A673 (cell line): ENCODE measurements around the gene TMEM62. TPM values are rescaled to one million over a fixed set of nuclear protein-coding genes. Genes with fewer than 3 reads are reported as not detected.

Experiments
- BruUV-seq: library from RNA; stranded (reverse); fragments of 400-500 nt; replicated peaks from 2 replicates; lab custom pipeline; 2021; lab: Mats Ljungman, UMichigan
- CTCF ChIA-PET: fragments of 300-600 bp; sonication (Branson Sonifier 250); formaldehyde crosslinking; loops from one replicate; lab custom pipeline; 2022; ENCODE audit warnings: antibody characterized with exemption; lab: Charles Lee
- POLR2A ChIA-PET: fragments of 300-600 bp; sonication (Branson Sonifier 250); formaldehyde crosslinking; loops from one replicate; lab custom pipeline; 2022; ENCODE audit warnings: antibody characterized with exemption; ENCODE audit not compliant: low non-redundant PET; lab: Charles Lee
- DNase-seq: peaks from one replicate; pipeline ENCODE4 v3.0.0-alpha.2; 2015; ENCODE audit warnings: low spot score
- H3K27ac ChIP-seq: fragments of 200-600 bp; sonication (generic); 2 replicates; pipeline ENCODE4 v1.5.1; 2016; ENCODE audit warnings: mixed run types, low read depth, mild to moderate bottlenecking, mixed read lengths, antibody characterized with exemption, low read length; ENCODE audit not compliant: poor library complexity, severe bottlenecking
- H3K27me3 ChIP-seq: fragments of 200-600 bp; sonication (generic); replicated peaks from 2 replicates; pipeline ENCODE4 v1.6.1; 2017; ENCODE audit warnings: mixed run types, low read depth, mild to moderate bottlenecking, mixed read lengths, antibody characterized with exemption, low read length; ENCODE audit not compliant: insufficient read depth, poor library complexity
- H3K36me3 ChIP-seq: fragments of 200-600 bp; sonication (generic); 2 replicates; pipeline ENCODE4 v1.6.1; 2016; ENCODE audit warnings: mixed run types, mild to moderate bottlenecking, mixed read lengths, antibody characterized with exemption, low read length; ENCODE audit not compliant: insufficient read depth, poor library complexity, severe bottlenecking
- H3K4me1 ChIP-seq: fragments of 200-600 bp; sonication (generic); 2 replicates; pipeline ENCODE4 v1.6.1; 2017; ENCODE audit warnings: mixed run types, mild to moderate bottlenecking, mixed read lengths, antibody characterized with exemption, low read length; ENCODE audit not compliant: insufficient read depth, poor library complexity, severe bottlenecking
- H3K4me3 ChIP-seq: fragments of 200-600 bp; sonication (generic); 2 replicates; pipeline ENCODE4 v1.5.1; 2016; ENCODE audit warnings: low read depth, mixed run types, mild to moderate bottlenecking, mixed read lengths, low read length; ENCODE audit not compliant: poor library complexity, severe bottlenecking
- H3K9me3 ChIP-seq: fragments of 200-600 bp; sonication (generic); 2 replicates; pipeline ENCODE4 v1.6.1; 2016; ENCODE audit warnings: mixed run types, low read depth, mild to moderate bottlenecking, mixed read lengths, antibody characterized with exemption, low read length; ENCODE audit not compliant: poor library complexity, severe bottlenecking
- EZH2 ChIP-seq: fragments of 200-600 bp; sonication (generic); IDR thresholded peaks from 2 replicates; pipeline ENCODE4 v1.6.1; 2017; ENCODE audit warnings: borderline replicate concordance, low read depth, mild to moderate bottlenecking, mixed read lengths, antibody characterized with exemption, low read length; ENCODE audit not compliant: poor library complexity, severe bottlenecking
- intact Hi-C: fragments of 100-400 bp; cut with micrococcal nuclease; formaldehyde crosslinking; loops from one replicate; pipeline ENCODE4 v1.10.0; 2022; ENCODE audit not compliant: unreplicated experiment
- total RNA-seq: library from RNA; stranded (reverse); gene quantifications from 2 replicates; pipeline ENCODE4 v1.2.3, GENCODE V29; 2021
- TF ChIP-seq, protein P1 (sequence below): fragments of 300-800, 200-600 bp; sonication (generic); conservative IDR thresholded peaks from 2 replicates; pipeline ENCODE4 v1.5.1; 2017; ENCODE audit warnings: low read depth, mild to moderate bottlenecking, antibody characterized with exemption, low read length, moderate library complexity, mixed read lengths

The TMEM62 gene
- total RNA-seq, 1 experiment from 2014 or later, result 5.4 TPM

DNA sequence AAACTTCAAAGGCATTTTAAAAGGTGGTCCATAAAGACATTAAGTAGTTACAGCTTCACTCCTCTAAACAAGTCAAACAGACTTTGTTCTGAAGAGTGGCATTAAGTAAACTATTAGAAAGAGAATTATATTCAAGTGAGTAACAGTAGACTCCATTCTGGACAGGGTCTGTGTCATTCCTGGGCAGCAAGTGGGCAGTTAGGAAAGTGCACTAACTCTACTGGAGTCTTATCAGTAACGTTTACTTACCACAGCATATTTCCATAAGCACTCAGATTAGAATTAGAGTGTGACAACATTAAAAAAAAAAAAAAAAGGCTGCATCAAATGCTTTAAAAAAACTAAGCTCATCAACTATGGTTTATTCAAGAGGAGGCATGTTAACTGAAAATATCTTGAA lies 38.1 kb upstream of the TMEM62 start:
- Histone ChIP-seq H3K36me3 (peaks cover 6% of the 10 kb centered on the region), H3K9me3 (no peaks in the 10 kb centered on the region), H3K27me3 (no peaks in the 10 kb centered on the region), H3K4me1 (no peaks in the 10 kb centered on the region), H3K4me3 (no peak overlapping the region), H3K27ac (no peak overlapping the region)
- DNase-seq, result no peak
- intact Hi-C loops, result no loop called here
- TF ChIP-seq, protein P1, sequence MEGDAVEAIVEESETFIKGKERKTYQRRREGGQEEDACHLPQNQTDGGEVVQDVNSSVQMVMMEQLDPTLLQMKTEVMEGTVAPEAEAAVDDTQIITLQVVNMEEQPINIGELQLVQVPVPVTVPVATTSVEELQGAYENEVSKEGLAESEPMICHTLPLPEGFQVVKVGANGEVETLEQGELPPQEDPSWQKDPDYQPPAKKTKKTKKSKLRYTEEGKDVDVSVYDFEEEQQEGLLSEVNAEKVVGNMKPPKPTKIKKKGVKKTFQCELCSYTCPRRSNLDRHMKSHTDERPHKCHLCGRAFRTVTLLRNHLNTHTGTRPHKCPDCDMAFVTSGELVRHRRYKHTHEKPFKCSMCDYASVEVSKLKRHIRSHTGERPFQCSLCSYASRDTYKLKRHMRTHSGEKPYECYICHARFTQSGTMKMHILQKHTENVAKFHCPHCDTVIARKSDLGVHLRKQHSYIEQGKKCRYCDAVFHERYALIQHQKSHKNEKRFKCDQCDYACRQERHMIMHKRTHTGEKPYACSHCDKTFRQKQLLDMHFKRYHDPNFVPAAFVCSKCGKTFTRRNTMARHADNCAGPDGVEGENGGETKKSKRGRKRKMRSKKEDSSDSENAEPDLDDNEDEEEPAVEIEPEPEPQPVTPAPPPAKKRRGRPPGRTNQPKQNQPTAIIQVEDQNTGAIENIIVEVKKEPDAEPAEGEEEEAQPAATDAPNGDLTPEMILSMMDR, result no peak
- no peak for TF ChIP-seq EZH2
- ChIA-PET POLR2A (no interaction called here), CTCF (no interaction called here)
- BruUV-seq, result no TSS peak

DNA sequence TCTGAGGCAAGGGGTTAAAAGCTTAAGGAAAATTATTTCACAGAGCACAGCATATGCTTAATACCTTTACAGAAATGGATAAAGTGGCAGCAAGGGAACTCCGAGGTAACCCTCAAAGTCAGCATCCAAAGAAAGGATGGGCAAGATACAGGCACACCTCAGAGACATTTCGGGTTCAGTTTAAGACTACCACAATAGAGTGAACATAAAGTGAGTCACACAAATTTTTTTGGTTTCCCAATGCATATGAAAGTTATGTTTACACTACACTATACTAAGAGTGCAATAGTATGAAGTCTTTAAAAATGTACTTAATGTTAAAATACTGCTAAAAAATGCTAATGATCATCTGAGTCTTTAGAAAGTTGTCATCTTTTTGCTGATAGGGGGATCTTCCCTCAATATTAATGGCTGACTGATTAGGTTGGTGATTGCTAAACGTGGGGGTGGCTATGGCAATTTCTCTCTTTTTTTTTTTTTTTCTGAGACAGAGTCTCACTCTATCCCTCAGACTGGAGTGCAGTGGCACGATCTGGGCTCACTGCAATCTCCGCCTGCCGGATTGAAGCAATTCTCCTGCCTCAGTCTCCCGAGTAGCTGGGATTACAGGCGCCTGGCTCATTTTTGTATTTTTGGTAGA lies 37.6 kb upstream of the TMEM62 start:
- Histone ChIP-seq H3K27ac (no peak overlapping the region), H3K27me3 (no peaks in the 10 kb centered on the region), H3K9me3 (no peaks in the 10 kb centered on the region), H3K36me3 (peaks cover 7% of the 10 kb centered on the region), H3K4me1 (no peaks in the 10 kb centered on the region), H3K4me3 (no peak overlapping the region)
- ChIA-PET POLR2A (no interaction called here), CTCF (no interaction called here)
- BruUV-seq, result no TSS peak
- TF ChIP-seq, protein P1, result no peak
- TF ChIP-seq EZH2, result no peak
- intact Hi-C loops, result no loop called here
- DNase-seq, result no peak

DNA sequence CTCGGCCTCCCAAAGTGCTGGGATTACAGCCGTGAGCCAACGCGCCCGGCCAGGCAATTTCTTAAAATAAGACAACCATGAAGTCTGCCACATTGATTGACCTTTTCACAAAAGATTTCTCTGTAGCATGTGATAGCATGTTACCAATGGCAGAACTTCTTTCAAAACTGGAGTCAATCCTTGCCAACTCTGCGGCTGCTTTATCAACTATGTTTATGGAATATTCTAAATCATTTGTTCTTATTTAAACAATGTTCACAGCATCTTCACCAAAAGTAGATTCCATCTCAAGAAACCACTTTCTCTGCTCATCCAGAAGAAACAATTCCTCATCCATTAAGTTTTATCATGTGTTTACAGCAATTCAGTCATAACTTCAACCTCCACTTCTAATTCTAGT lies 37.0 kb upstream of the TMEM62 start:
- H3K4me3 ChIP-seq, result no peak overlapping the region
- no peak overlapping the region for H3K27ac ChIP-seq
- H3K4me1 ChIP-seq, result no peaks in the 10 kb centered on the region
- ChIA-PET CTCF (no interaction called here), POLR2A (no interaction called here)
- BruUV-seq, result no TSS peak
- intact Hi-C loops, result no loop called here
- peaks cover 11% of the 10 kb centered on the region for H3K36me3 ChIP-seq
- no peak for TF ChIP-seq EZH2
- TF ChIP-seq, protein P1, result no peak
- no peak for DNase-seq
- H3K27me3 ChIP-seq, result no peaks in the 10 kb centered on the region
- no peaks in the 10 kb centered on the region for H3K9me3 ChIP-seq
